Heart left ventricle (tissue), 16 donors: ENCODE results near the gene SLN. TPM values are rescaled to one million over a fixed set of nuclear protein-coding genes. Genes with fewer than 3 reads are reported as not detected.

Experiments
- ATAC-seq, 4 donors: fragments of 200-7000 bp; cut with Tn5 transposase; one replicate each; pipeline ENCODE4 v1.9.1; 2020 to 2022; ENCODE audit warnings: moderate library complexity in 4 of 4, mild to moderate bottlenecking in 3 of 4, moderate number of reproducible peaks in 1 of 4
- DNase-seq, 5 donors: peaks; one replicate each; pipeline ENCODE4 v3.0.0-alpha.2; 2020
- H3K27ac ChIP-seq, 12 donors: fragments of 200-600 bp; sonication (generic) in 4 of 12; one replicate each; pipeline versions ENCODE4 v1.5.0 to v1.8.0; 2016 to 2022; ENCODE audit warnings: mild to moderate bottlenecking in 2 of 12
- H3K27me3 ChIP-seq, 9 donors: fragments of 200-600 bp; sonication (generic) in 2 of 9; one replicate each; pipeline versions ENCODE4 v1.5.1 to v1.8.0; 2016 to 2022; ENCODE audit warnings: mild to moderate bottlenecking in 3 of 9
- H3K36me3 ChIP-seq, 9 donors: fragments of 200-600 bp; sonication (generic) in 2 of 9; one replicate each; pipeline versions ENCODE4 v1.5.0 to v1.8.0; 2018 to 2022; ENCODE audit warnings: mild to moderate bottlenecking in 2 of 9
- H3K4me1 ChIP-seq, 12 donors: fragments of 200-600 bp; sonication (generic) in 4 of 12; one replicate each; pipeline versions ENCODE4 v1.5.0 to v1.8.0; 2016 to 2022; ENCODE audit warnings: mild to moderate bottlenecking in 3 of 12
- H3K4me3 ChIP-seq, 12 donors: fragments of 200-600 bp; sonication (generic) in 4 of 12; one replicate each; pipeline versions ENCODE4 v1.5.0 to v1.8.0; 2017 to 2022; ENCODE audit warnings: mild to moderate bottlenecking in 9 of 12, moderate library complexity in 4 of 12
- H3K9me3 ChIP-seq, 12 donors: fragments of 200-600 bp; sonication (generic) in 4 of 12; one replicate each; pipeline versions ENCODE4 v1.5.0 to v1.8.0; 2016 to 2022; ENCODE audit warnings: mild to moderate bottlenecking in 1 of 12
- POLR2A ChIP-seq, 2 donors: fragments of 450-650 bp; IDR thresholded peaks; one replicate each; pipeline ENCODE4 v1.6.1; 2017; ENCODE audit warnings: antibody characterized with exemption in 2 of 2, mild to moderate bottlenecking in 2 of 2, moderate library complexity in 2 of 2
- WGBS, 4 donors: extraction: QIAGEN DNeasy Blood & Tissue Kit in 2 of 4; methylation state at CpG; one replicate each; pipeline versions ENCODE4 v1.1.5 to v1.1.7; 2013 to 2018; 5-methylcytosine and 5-hydroxymethylcytosine counted together
- intact Hi-C, 10 donors: fragments of 100-400 bp; cut with DNase I; formaldehyde crosslinking; loops; one replicate each; pipeline versions ENCODE4 v1.11.1 to v1.14.2; 2022
- polyA plus RNA-seq, 2 donors: library from polyadenylated mRNA; stranded (reverse); fragments of 200-250 nt; gene quantifications; one replicate each; pipeline ENCODE4 v1.2.3, GENCODE V29; 2013
- total RNA-seq, 9 donors: library from RNA; depleted of rRNA in 2 of 9; stranded (reverse); fragments of >200 nt in 2 of 9; fragmentation: NEBNext Ultra II Directional in 3 of 9; extraction: Animal tissue kit (Norgen Biotek cat#: 25700) in 3 of 9; gene quantifications; one replicate each; pipeline versions ENCODE4 v1.1.0 to v1.2.4, GENCODE V29; 2016 to 2023
- TF ChIP-seq, protein P1 (sequence below), 12 donors: fragments of 200-600 bp; sonication (generic) in 4 of 12; IDR thresholded peaks; one replicate each; pipeline versions ENCODE4 v1.5.0 to v1.8.0; 2018 to 2022; ENCODE audit warnings: antibody characterized with exemption in 12 of 12, mild to moderate bottlenecking in 5 of 12
- donor health status: ischemic (EF 13 %, LVEDD 7.1; RV severe dilation, severe dysfunction).
- donor health status: healthy with polysubstance abuse.
- donor health status: DM: no; HTN: yes; CAD: no.
- donor health status: DM: no; HTN: no; CAD: no.
- donor health status: ischemic (EF 25% LVEDD 6.9; RV normal size, moderate dysfunction).
- donor health status: ischemic (EF 25% LVEDD 5.7; RV mildly dilated, moderate dysfunction).
- donor health status: healthy.
- donor health status: DM: yes; HTN: yes; CAD: no.
- donor health status: ischemic (EF 35%, LVEDD 5.7; RV mildly dilated, moderate dysfunction).
- donor health status: nonischemic (EF 11% LVEDD 7.7; RV severe dilation, severe dysfunction).
- donor health status: DM: yes; HTN: yes; CAD: no.
- donor health status: PGD.
- donor health status: ischemic (EF 29% LVEDD 5.4; RV normal size, mild dysfunction).
- donor health status: nonischemic (EF 23%, LVEDD 6.1; RV moderate dilation, normal function).

Gene SLN
- total and polyA plus RNA-seq, 11 donors = 1.1 to 64.8 (median 2.6) TPM

DNA sequence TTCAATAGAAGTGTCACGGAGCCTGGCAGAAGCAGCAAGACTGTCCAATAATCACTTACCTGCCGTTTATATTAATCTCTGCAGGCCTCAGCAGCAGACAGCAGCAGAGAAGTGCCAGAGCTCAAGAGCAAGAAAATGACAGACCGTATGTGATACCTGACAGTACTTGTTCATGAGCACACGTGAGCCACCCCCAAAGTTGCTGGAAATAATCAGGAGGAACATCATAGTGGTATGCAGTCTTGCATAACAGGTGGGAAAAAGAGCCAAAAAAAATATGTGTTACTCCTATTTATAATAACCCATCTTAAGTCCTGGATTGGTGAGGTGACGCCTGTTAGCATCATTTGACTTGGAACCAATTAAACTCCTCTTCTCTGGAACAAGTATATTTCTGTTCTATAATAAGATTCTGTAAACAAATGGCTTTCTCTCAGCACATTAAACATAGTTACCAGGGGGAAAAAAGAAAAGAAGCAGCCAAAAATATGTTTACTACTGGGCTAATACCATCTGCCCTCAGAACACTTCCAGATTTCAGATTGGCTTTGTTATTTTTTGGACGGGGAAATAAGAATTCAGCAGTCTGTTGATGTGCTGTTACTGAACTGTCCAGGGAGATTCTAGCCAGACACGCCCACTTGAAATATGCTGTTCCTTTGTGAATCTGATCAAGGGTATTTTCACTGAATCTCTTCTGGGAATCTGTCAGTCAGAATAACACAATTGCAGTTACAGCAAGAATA, 7.9 kb upstream of the SLN start:
- intact Hi-C loops = no loop called here
- no peak overlapping the region for H3K4me3 ChIP-seq

DNA sequence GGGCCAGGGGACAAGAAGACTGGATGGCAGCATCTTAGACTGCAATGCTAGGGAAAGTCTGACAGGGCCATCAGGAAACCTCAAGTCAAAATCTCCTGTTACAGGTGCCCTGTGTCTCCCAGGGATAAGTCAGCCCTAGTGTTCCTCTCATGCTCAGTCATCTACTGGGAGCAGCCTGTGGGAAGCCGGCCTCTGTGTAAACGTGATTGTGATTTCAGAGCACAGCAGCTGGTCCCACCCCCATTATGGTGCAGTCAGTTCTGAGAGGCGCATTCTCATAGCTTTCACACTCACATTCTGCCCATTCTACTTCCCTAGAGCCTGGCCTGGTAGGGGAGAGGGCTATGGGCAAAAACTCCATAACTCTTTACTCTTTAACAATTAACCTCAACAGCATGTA, 7.2 kb upstream of the SLN start:
- peaks cover 0 to 8% (median 0%) of the 10 kb centered on the region in 9 donors for H3K27me3 ChIP-seq
- WGBS, 4 donors = 46 to 63% (median 52%) methylated on average over 3 of the region's 3 CpGs; no CpG with 5 or more reads in 1 of the 4 donors
- no peak overlapping the region for H3K4me3 ChIP-seq
- TF ChIP-seq, protein P1, sequence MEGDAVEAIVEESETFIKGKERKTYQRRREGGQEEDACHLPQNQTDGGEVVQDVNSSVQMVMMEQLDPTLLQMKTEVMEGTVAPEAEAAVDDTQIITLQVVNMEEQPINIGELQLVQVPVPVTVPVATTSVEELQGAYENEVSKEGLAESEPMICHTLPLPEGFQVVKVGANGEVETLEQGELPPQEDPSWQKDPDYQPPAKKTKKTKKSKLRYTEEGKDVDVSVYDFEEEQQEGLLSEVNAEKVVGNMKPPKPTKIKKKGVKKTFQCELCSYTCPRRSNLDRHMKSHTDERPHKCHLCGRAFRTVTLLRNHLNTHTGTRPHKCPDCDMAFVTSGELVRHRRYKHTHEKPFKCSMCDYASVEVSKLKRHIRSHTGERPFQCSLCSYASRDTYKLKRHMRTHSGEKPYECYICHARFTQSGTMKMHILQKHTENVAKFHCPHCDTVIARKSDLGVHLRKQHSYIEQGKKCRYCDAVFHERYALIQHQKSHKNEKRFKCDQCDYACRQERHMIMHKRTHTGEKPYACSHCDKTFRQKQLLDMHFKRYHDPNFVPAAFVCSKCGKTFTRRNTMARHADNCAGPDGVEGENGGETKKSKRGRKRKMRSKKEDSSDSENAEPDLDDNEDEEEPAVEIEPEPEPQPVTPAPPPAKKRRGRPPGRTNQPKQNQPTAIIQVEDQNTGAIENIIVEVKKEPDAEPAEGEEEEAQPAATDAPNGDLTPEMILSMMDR (IDR thresholded peaks at IDR 0.05) = no peak
- no peak for TF ChIP-seq POLR2A (IDR thresholded peaks at IDR 0.05)
- no peak overlapping the region for H3K27ac ChIP-seq
- ATAC-seq (no peak), DNase-seq (no peak)
- intact Hi-C loops = no loop called here
- H3K9me3 ChIP-seq = no peaks in the 10 kb centered on the region
- H3K4me1 ChIP-seq = peaks cover 0 to 5% (median 0%) of the 10 kb centered on the region in 12 donors
- H3K36me3 ChIP-seq = no peaks in the 10 kb centered on the region

More for the DNA sequence above, 7.9 kb upstream of the SLN start:
- Histone ChIP-seq H3K27me3 (peaks cover 0 to 8% (median 0%) of the 10 kb centered on the region in 9 donors), H3K27ac (no peak overlapping the region), H3K36me3 (no peaks in the 10 kb centered on the region), H3K9me3 (no peaks in the 10 kb centered on the region), H3K4me1 (peaks cover 0 to 5% (median 0%) of the 10 kb centered on the region in 12 donors)
- no peak for ATAC-seq
- 45 to 58% (median 54%) methylated on average over 7 of the region's 7 CpGs for WGBS, 4 donors
- no peak for DNase-seq
- TF ChIP-seq, protein P1 (IDR thresholded peaks at IDR 0.05) = no peak
- no peak for TF ChIP-seq POLR2A (IDR thresholded peaks at IDR 0.05)

DNA sequence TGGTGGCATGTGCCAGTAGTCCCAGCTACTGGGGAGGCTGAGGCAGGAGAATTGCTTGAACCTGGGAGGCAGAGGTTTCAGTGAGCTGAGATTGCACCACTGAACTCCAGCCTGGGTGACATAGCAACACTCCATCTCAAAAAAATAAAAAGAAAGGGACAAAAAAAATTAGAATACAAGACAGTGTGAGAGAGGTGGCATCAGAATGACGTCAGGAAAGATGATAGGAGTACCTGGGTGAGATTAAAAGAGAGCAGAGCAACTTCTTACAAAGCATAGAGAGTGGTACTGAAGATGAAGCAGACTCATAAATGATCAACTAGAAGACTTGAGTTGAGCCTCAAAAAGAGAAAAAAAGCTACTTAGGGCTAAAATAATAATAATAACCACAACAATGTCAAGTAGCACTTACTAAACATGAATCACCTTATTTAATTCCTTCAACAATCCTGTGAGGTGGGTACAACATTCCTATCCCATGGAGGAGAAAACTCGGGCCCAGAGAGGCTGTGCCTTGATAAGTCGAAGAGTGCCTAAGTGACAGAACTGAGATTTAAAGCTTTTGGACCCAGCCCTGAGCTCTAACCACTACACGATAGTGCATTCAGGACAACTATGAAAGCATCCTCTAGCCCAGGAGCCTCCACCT, 5.2 kb upstream of the SLN start:
- 70 to 80% (median 77%) methylated on average over 4 of the region's 4 CpGs for WGBS, 4 donors
- H3K27ac ChIP-seq = no peak overlapping the region
- no peaks in the 10 kb centered on the region for H3K9me3 ChIP-seq
- intact Hi-C loops = no loop called here
- ATAC-seq (no peak), DNase-seq (no peak)
- no peaks in the 10 kb centered on the region for H3K36me3 ChIP-seq
- H3K4me1 ChIP-seq = peaks cover 0 to 8% (median 0%) of the 10 kb centered on the region in 12 donors
- TF ChIP-seq, protein P1 (IDR thresholded peaks at IDR 0.05) = no peak
- no peak for TF ChIP-seq POLR2A (IDR thresholded peaks at IDR 0.05)
- no peak overlapping the region for H3K4me3 ChIP-seq
- peaks cover 0 to 8% (median 0%) of the 10 kb centered on the region in 9 donors for H3K27me3 ChIP-seq

DNA sequence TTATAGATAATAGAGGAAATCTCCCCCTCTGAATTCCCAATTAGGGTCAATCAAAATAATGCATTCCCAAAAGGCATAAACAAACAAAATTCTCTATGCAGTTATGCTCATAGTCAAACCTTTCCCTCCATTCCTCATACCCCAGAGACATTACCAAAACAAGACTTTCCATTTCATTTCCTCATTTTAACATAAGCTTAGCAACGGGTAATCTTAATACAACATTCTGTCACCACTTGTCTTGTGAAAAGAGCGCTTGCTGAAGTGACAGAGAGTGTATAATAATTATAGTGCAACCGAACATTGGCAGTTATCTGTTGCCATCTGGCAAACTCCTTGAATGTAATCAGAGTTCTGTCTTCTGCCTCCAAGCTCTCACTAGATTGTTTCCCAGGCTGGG, 1.2 kb upstream of the SLN start:
- no peaks in the 10 kb centered on the region for H3K9me3 ChIP-seq
- DNase-seq (no peak), ATAC-seq (no peak)
- H3K4me1 ChIP-seq = peaks cover 0 to 8% (median 0%) of the 10 kb centered on the region in 12 donors
- no peak overlapping the region for H3K4me3 ChIP-seq
- H3K27me3 ChIP-seq = peaks cover 0 to 12% (median 0%) of the 10 kb centered on the region in 9 donors
- intact Hi-C loops = no loop called here
- TF ChIP-seq, protein P1 (IDR thresholded peaks at IDR 0.05) = no peak
- TF ChIP-seq POLR2A (IDR thresholded peaks at IDR 0.05) = no peak
- H3K36me3 ChIP-seq = no peaks in the 10 kb centered on the region
- no peak overlapping the region for H3K27ac ChIP-seq
- WGBS, 4 donors = 7 to 11% (median 9%) methylated on average over 3 of the region's 3 CpGs
